ENCODE measurements around the gene BLACAT1. TPM values are rescaled to one million over a fixed set of nuclear protein-coding genes. Genes with fewer than 3 reads are reported as not detected.
"Not testable (repeated sequence)": the region's sequence is repeated elsewhere in the genome, so short reads cannot be mapped to it uniquely, and the experiment has no call there.

The BLACAT1 gene
- total RNA-seq, 1 donor from 2014 or later, result 3.9 TPM

DNA sequence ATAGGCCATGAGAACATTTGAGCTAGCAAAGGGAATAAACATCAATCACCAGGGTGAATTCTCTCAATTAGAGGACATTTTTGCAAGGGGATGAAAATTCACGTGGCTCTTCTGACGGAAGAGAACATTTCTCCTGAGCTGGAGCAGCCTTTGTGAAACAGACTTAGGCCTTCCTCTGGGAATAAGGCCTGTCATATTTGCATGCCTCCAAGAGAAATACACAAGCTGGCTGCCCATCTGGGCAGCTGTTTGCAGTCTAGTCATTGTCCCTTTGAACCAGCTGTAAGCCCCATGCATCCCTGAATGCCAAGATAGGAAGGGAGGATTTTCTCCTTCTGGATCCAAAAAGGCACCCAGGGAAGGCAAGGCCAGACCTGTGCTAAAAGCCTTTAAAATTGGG, 39.5 kb downstream of the BLACAT1 start:
- TF ChIP-seq, protein P1, sequence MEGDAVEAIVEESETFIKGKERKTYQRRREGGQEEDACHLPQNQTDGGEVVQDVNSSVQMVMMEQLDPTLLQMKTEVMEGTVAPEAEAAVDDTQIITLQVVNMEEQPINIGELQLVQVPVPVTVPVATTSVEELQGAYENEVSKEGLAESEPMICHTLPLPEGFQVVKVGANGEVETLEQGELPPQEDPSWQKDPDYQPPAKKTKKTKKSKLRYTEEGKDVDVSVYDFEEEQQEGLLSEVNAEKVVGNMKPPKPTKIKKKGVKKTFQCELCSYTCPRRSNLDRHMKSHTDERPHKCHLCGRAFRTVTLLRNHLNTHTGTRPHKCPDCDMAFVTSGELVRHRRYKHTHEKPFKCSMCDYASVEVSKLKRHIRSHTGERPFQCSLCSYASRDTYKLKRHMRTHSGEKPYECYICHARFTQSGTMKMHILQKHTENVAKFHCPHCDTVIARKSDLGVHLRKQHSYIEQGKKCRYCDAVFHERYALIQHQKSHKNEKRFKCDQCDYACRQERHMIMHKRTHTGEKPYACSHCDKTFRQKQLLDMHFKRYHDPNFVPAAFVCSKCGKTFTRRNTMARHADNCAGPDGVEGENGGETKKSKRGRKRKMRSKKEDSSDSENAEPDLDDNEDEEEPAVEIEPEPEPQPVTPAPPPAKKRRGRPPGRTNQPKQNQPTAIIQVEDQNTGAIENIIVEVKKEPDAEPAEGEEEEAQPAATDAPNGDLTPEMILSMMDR (conservative IDR thresholded peaks at IDR 0.05; ENCODE audit: low read depth, low read length), result no peak
- DNase-seq (ENCODE audit: low read depth), result no peak
- no peak overlapping the region for H3K4me3 ChIP-seq (ENCODE audit: low read depth, low read length)

DNA sequence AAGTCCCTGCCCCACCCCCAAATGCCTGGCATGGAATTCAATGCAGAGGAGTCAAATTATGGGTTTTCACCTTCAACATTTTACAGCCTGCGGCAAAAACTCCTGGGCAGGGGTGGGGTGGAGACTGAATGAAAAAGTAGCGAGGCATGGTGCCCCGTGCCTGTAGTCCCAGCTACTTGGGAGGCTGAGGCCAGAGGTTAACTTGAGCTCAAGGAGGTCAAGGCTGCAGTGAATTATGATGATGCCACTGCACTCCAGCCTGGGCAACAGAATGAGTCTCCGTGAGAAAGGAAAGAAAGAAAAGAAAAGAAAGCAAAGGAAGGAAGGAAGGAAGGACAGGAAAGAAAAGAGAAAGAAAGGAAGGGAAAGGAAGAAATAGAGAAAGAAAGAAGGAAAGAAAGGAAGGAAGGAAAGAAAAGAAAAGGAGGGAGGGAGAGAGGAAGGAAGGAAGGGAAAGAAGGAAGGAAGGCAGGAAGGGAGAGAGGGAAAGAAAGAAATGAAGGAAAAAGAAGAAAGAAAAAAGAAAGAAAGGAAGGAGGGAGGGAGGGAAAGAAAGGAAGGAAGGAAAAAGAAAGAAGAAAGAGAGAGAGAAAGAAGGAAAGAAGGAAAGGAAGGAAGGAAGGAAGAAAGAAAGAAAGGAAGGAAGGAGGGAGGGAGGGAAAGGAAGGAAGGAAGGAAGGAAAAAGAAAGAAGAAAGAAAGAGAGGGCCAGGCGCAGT, 45.1 kb downstream of the BLACAT1 start:
- no peak for DNase-seq (ENCODE audit: low read depth)
- TF ChIP-seq, protein P1 (conservative IDR thresholded peaks at IDR 0.05; ENCODE audit: low read depth, low read length), result no peak

DNA sequence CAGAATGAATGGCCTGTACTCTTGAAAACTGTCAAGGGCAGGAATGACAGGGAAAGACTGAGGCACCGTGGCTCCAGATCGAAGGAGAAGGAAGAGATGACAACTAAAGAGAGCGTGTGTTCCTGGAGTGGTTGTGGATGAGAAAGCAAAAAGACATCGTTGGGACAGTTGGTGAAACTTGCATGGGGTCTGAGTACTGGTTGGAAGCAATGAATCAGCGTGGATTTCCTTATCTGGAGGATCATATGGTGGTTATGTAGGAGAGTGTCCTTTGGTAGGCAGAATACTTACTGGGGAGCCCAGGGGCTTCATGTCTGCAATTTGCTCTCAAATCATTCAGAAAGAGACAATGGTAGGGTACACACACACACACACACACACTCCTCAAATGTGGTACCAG, 47.9 kb downstream of the BLACAT1 start:
- TF ChIP-seq, protein P1 (conservative IDR thresholded peaks at IDR 0.05; ENCODE audit: low read depth, low read length), result no peak
- no peak for DNase-seq (ENCODE audit: low read depth)
- no peak overlapping the region for H3K4me3 ChIP-seq (ENCODE audit: low read depth, low read length)

More for the DNA sequence above, 45.1 kb downstream of the BLACAT1 start:
- H3K4me3 ChIP-seq (ENCODE audit: low read depth, low read length), result no peak overlapping the region

DNA sequence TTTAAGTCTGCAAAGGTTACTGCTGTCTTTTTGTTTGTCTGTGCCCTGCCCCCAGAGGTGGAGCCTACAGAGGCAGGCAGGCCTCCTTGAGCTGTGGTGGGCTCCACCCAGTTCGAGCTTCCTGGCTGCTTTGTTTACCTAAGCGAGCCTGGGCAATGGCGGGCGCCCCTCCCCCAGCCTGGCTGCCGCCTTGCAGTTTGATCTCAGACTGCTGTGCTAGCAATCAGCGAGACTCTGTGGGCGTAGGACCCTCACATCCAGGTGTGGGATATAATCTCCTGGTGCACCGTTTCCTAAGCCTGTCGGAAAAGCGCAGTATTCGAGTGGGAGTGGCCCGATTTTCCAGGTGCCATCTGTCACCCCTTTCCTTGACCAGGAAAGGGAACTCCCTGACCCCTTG, 49.6 kb downstream of the BLACAT1 start:
- H3K4me3 ChIP-seq (ENCODE audit: low read depth, low read length); DNase-seq (ENCODE audit: low read depth): not testable (repeated sequence)

Other genes with a start within 250 kb of the BLACAT1 start
- gene DSTYK, start 244.3 kb downstream of the BLACAT1 start, total RNA-seq, result 5.8 and 6.4 TPM in 2 replicates
- gene TMCC2, start 228.1 kb downstream of the BLACAT1 start, total RNA-seq, result 4.4 and 5.0 TPM in 2 replicates
- 28.8 and 45.7 TPM in 2 replicates for gene NUAK2, start 134.3 kb downstream of the BLACAT1 start, total RNA-seq
- 0.80 and 9.6 TPM in 2 replicates for gene KLHDC8A, start 99.1 kb downstream of the BLACAT1 start, total RNA-seq
- gene LEMD1, start 34.0 kb downstream of the BLACAT1 start, total RNA-seq, result 0.52 TPM in 1 of 2 replicates, not detected in the other
- gene CDK18, start 48.6 kb upstream of the BLACAT1 start, total RNA-seq, result 4.6 and 17.3 TPM in 2 replicates
- 12.0 and 12.8 TPM in 2 replicates for gene ELK4, start 176.0 kb upstream of the BLACAT1 start, total RNA-seq
- gene SLC45A3, start 224.5 kb upstream of the BLACAT1 start, total RNA-seq, result 6.5 and 9.1 TPM in 2 replicates

Measured in epithelial cell of proximal tubule (primary cell).